HEK293 (cell line): Measurements from ENCODE around the gene IZUMO4.

ENCODE experiments used
- BCL11B ChIP-seq: fragments of 450-650 bp; formaldehyde crosslinking; IDR thresholded peaks from 2 replicates; pipeline ENCODE4 v1.5.1; 2016; ENCODE audit warnings: low read depth, missing biosample characterization, missing genetic modification characterization
- FEZF1 ChIP-seq: fragments of 450-650 bp; formaldehyde crosslinking; IDR thresholded peaks from 2 replicates; pipeline ENCODE4 v1.5.1; 2016; ENCODE audit warnings: missing biosample characterization, missing genetic modification characterization
- GLI4 ChIP-seq: fragments of 450-650 bp; formaldehyde crosslinking; IDR thresholded peaks from 2 replicates; pipeline ENCODE4 v1.5.1; 2016; ENCODE audit warnings: missing biosample characterization, missing genetic modification characterization
- GLIS1 ChIP-seq: fragments of 450-650 bp; formaldehyde crosslinking; IDR thresholded peaks from 2 replicates; pipeline ENCODE4 v1.5.1; 2016; ENCODE audit warnings: missing biosample characterization, missing genetic modification characterization
- HOXD13 ChIP-seq: sonication (generic); formaldehyde crosslinking; IDR thresholded peaks from 2 replicates; pipeline ENCODE4 v1.8.0; 2022; ENCODE audit warnings: missing genetic modification reagents, borderline replicate concordance
- MYNN ChIP-seq: fragments of 450-650 bp; formaldehyde crosslinking; IDR thresholded peaks from 2 replicates; pipeline ENCODE4 v1.5.1; 2016; ENCODE audit warnings: missing biosample characterization, missing genetic modification characterization, borderline replicate concordance
- OSR2 ChIP-seq: fragments of 450-650 bp; formaldehyde crosslinking; IDR thresholded peaks from 2 replicates; pipeline ENCODE4 v1.5.1; 2016; ENCODE audit warnings: missing biosample characterization, missing genetic modification characterization
- ZBTB7A ChIP-seq: fragments of 450-650 bp; formaldehyde crosslinking; IDR thresholded peaks from 2 replicates; pipeline ENCODE4 v1.5.1; 2016; ENCODE audit warnings: low read depth, missing biosample characterization, missing genetic modification characterization
- ZFP41 ChIP-seq: fragments of 450-650 bp; formaldehyde crosslinking; IDR thresholded peaks from 2 replicates; pipeline ENCODE4 v1.5.1; 2016; ENCODE audit warnings: missing biosample characterization, missing genetic modification characterization, borderline replicate concordance
- ZIC2 ChIP-seq: fragments of 450-650 bp; formaldehyde crosslinking; IDR thresholded peaks from 2 replicates; pipeline ENCODE4 v1.5.1; 2016; ENCODE audit warnings: missing biosample characterization, missing genetic modification characterization
- ZNF157 ChIP-seq: fragments of 450-650 bp; formaldehyde crosslinking; IDR thresholded peaks from 2 replicates; pipeline ENCODE4 v1.5.1; 2016; ENCODE audit warnings: missing biosample characterization, missing genetic modification characterization
- ZNF214 ChIP-seq: fragments of 450-650 bp; formaldehyde crosslinking; IDR thresholded peaks from 2 replicates; pipeline ENCODE4 v1.5.1; 2017; ENCODE audit warnings: missing biosample characterization, mild to moderate bottlenecking, missing genetic modification characterization, borderline replicate concordance
- ZNF394 ChIP-seq: fragments of 450-650 bp; formaldehyde crosslinking; IDR thresholded peaks from 2 replicates; pipeline ENCODE4 v1.5.1; 2016; ENCODE audit warnings: missing biosample characterization, missing genetic modification characterization, mild to moderate bottlenecking, moderate library complexity, borderline replicate concordance
- ZNF626 ChIP-seq: fragments of 450-650 bp; sonication (Bioruptor Pico); formaldehyde crosslinking; IDR thresholded peaks from 2 replicates; pipeline ENCODE4 v1.5.1; 2018; ENCODE audit warnings: missing biosample characterization, missing genetic modification characterization, inconsistent platforms
- ZNF660 ChIP-seq: fragments of 450-650 bp; IDR thresholded peaks from 2 replicates; pipeline ENCODE4 v1.5.1; 2018; ENCODE audit warnings: missing biosample characterization, mild to moderate bottlenecking, missing genetic modification characterization
- TF ChIP-seq, protein P1 (sequence below): fragments of 450-650 bp; formaldehyde crosslinking; IDR thresholded peaks from 2 replicates; pipeline ENCODE4 v1.5.1; 2016; ENCODE audit warnings: missing biosample characterization, missing genetic modification characterization
- TF ChIP-seq, protein P2 (sequence below): fragments of 450-650 bp; formaldehyde crosslinking; IDR thresholded peaks from 2 replicates; pipeline ENCODE4 v1.5.1; 2016; ENCODE audit warnings: missing biosample characterization, missing genetic modification characterization
- TF ChIP-seq, protein P3 (sequence below): fragments of 450-650 bp; formaldehyde crosslinking; optimal IDR thresholded peaks from 2 replicates; pipeline ENCODE3; 2016; ENCODE audit warnings: missing biosample characterization, mild to moderate bottlenecking, missing genetic modification characterization
- TF ChIP-seq, protein P4 (sequence below): fragments of 450-650 bp; formaldehyde crosslinking; IDR thresholded peaks from 2 replicates; pipeline ENCODE4 v1.5.1; 2016; ENCODE audit warnings: missing biosample characterization, missing genetic modification characterization, borderline replicate concordance

The IZUMO4 gene

DNA sequence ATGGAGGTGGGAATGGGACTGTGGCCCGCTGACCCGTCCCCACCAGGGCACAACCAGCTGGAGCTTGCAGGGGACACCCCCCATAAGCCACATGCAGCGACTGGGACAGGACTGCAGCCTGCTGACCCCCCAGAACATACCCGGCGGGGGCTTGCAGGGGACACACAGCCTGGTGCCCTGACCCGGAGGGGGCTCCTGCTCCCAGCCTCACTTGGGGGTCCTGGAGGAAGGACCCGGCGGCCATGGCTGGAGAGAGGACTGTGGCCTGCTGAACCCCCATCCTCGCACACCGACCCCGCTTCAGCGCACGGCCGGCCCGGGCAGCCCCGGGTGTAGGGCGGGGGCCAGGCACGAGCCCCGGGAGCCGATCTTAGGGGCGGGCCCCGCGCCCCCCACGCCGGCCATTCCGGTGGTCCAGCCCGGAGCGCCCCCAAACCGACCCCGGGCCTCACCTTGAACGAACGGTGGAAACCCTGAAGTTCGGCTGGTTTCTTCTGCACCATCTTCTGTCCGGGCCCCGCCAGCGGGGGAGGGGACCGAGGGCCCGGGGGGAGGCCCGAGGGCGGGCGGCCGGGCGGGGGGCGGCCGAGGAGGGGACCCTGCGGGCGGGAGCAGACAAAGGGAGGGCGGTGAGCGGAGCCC is 46.2 kb upstream of the IZUMO4 start (continued):
- TF ChIP-seq, protein P1, sequence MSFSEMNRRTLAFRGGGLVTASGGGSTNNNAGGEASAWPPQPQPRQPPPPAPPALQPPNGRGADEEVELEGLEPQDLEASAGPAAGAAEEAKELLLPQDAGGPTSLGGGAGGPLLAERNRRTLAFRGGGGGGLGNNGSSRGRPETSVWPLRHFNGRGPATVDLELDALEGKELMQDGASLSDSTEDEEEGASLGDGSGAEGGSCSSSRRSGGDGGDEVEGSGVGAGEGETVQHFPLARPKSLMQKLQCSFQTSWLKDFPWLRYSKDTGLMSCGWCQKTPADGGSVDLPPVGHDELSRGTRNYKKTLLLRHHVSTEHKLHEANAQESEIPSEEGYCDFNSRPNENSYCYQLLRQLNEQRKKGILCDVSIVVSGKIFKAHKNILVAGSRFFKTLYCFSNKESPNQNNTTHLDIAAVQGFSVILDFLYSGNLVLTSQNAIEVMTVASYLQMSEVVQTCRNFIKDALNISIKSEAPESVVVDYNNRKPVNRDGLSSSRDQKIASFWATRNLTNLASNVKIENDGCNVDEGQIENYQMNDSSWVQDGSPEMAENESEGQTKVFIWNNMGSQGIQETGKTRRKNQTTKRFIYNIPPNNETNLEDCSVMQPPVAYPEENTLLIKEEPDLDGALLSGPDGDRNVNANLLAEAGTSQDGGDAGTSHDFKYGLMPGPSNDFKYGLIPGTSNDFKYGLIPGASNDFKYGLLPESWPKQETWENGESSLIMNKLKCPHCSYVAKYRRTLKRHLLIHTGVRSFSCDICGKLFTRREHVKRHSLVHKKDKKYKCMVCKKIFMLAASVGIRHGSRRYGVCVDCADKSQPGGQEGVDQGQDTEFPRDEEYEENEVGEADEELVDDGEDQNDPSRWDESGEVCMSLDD: peak; percentile 67
- TF ChIP-seq, protein P2, sequence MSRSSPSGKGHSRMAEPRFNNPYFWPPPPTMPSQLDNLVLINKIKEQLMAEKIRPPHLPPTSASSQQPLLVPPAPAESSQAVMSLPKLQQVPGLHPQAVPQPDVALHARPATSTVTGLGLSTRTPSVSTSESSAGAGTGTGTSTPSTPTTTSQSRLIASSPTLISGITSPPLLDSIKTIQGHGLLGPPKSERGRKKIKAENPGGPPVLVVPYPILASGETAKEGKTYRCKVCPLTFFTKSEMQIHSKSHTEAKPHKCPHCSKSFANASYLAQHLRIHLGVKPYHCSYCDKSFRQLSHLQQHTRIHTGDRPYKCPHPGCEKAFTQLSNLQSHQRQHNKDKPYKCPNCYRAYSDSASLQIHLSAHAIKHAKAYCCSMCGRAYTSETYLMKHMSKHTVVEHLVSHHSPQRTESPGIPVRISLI (tag by site-specific recombination): no peak
- TF ChIP-seq ZNF394 (tag by site-specific recombination) (no peak), ZNF660 (tag by site-specific recombination) (no peak), OSR2 (tag by site-specific recombination) (no peak), ZNF626 (tag by site-specific recombination) (no peak), BCL11B (tag by site-specific recombination) (peak; percentile 69; the same call in 1 of the 2 replicates), ZIC2 (peak; percentile 67), ZFP41 (no peak), FEZF1 (tag by site-specific recombination) (no peak), MYNN (tag by site-specific recombination) (no peak), ZBTB7A (peak; percentile 76), GLIS1 (peak; percentile 59), HOXD13 (CRISPR knock-in tag) (no peak), ZNF157 (no peak), GLI4 (tag by site-specific recombination) (no peak), ZNF214 (tag by site-specific recombination) (no peak)
- TF ChIP-seq, protein P3, sequence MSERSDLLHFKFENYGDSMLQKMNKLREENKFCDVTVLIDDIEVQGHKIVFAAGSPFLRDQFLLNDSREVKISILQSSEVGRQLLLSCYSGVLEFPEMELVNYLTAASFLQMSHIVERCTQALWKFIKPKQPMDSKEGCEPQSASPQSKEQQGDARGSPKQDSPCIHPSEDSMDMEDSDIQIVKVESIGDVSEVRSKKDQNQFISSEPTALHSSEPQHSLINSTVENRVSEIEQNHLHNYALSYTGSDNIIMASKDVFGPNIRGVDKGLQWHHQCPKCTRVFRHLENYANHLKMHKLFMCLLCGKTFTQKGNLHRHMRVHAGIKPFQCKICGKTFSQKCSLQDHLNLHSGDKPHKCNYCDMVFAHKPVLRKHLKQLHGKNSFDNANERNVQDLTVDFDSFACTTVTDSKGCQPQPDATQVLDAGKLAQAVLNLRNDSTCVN (tag by site-specific recombination): peak; percentile 39
- TF ChIP-seq, protein P4, sequence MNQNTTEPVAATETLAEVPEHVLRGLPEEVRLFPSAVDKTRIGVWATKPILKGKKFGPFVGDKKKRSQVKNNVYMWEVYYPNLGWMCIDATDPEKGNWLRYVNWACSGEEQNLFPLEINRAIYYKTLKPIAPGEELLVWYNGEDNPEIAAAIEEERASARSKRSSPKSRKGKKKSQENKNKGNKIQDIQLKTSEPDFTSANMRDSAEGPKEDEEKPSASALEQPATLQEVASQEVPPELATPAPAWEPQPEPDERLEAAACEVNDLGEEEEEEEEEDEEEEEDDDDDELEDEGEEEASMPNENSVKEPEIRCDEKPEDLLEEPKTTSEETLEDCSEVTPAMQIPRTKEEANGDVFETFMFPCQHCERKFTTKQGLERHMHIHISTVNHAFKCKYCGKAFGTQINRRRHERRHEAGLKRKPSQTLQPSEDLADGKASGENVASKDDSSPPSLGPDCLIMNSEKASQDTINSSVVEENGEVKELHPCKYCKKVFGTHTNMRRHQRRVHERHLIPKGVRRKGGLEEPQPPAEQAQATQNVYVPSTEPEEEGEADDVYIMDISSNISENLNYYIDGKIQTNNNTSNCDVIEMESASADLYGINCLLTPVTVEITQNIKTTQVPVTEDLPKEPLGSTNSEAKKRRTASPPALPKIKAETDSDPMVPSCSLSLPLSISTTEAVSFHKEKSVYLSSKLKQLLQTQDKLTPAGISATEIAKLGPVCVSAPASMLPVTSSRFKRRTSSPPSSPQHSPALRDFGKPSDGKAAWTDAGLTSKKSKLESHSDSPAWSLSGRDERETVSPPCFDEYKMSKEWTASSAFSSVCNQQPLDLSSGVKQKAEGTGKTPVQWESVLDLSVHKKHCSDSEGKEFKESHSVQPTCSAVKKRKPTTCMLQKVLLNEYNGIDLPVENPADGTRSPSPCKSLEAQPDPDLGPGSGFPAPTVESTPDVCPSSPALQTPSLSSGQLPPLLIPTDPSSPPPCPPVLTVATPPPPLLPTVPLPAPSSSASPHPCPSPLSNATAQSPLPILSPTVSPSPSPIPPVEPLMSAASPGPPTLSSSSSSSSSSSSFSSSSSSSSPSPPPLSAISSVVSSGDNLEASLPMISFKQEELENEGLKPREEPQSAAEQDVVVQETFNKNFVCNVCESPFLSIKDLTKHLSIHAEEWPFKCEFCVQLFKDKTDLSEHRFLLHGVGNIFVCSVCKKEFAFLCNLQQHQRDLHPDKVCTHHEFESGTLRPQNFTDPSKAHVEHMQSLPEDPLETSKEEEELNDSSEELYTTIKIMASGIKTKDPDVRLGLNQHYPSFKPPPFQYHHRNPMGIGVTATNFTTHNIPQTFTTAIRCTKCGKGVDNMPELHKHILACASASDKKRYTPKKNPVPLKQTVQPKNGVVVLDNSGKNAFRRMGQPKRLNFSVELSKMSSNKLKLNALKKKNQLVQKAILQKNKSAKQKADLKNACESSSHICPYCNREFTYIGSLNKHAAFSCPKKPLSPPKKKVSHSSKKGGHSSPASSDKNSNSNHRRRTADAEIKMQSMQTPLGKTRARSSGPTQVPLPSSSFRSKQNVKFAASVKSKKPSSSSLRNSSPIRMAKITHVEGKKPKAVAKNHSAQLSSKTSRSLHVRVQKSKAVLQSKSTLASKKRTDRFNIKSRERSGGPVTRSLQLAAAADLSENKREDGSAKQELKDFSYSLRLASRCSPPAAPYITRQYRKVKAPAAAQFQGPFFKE (tag by site-specific recombination): 0 out of 2 replicates have a peak, but pooled peaks have one; percentile 23
- TF ChIP-seq, all 188 proteins: peak for 9
